NT2/D1 (cell line): ENCODE measurements around the gene NPSR1.

ENCODE experiments used
- SUZ12 ChIP-seq: IDR thresholded peaks from 2 replicates; pipeline ENCODE4 v1.6.1; 2011; ENCODE audit not compliant: insufficient read length, insufficient read depth; ENCODE audit errors: extremely low read depth
- YY1 ChIP-seq: IDR thresholded peaks from 2 replicates; pipeline ENCODE4 v1.6.1; 2011; ENCODE audit not compliant: insufficient read length, insufficient read depth
- ZNF274 ChIP-seq: IDR thresholded peaks from 2 replicates; pipeline ENCODE4 v1.6.1; 2011; ENCODE audit warnings: mild to moderate bottlenecking, low read depth, low read length

DNA sequence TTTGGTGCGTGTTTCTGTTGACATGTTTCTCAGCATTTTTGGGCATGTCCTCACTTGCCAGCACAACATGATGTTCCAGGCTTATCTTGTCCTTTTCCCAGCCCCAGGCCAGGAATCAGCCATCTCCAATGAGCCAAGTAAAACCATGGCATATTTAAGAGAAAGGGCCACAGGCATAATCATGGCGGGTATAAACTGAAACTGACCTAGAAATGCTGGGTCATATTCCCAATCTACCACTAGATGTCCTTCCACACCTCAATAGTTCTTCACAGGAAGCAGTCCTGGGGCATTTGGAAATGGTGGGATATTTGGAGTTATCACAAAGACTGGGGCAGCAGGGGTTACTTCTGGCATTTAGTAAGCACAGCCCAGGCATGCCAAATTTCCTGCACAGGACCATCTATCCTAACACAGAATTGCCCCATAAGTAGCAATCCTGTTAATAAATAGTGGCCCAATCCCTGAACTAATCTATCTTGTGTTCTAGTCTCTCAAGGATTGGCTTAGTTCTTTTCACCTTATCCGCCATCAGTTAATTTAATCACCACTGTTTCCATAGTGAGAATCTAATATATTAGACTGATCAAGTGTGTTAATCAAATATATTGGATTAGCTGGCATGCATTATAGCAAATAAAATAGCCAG is 101.6 kb downstream of the NPSR1 start:
- no peak for TF ChIP-seq SUZ12
- TF ChIP-seq ZNF274: no peak
- TF ChIP-seq YY1: no peak
